ENCODE results near the gene HSPB9. TPM values are rescaled to one million over a fixed set of nuclear protein-coding genes. Genes with fewer than 3 reads are reported as not detected.

The HSPB9 gene
- total and polyA plus RNA-seq, 2 donors (not counting 3 experiments of a cell fraction or from before 2014, with no cell fraction given): not detected

GRCh38 chr17:42096360-42097111 is 26.1 kb upstream of the HSPB9 start:
- Histone ChIP-seq H3K27ac (ENCODE audit: insufficient read depth, low read depth, low read length) (no peak overlapping the region), H3K9ac (replicated peaks; ENCODE audit: extremely low read depth, insufficient read depth, low read length) (no peak overlapping the region), H3K9me1 (replicated peaks; ENCODE audit: control insufficient read depth, extremely low read depth, insufficient read depth, low read length) (no peaks in the 10 kb centered on the region), H3K36me3 (ENCODE audit: control insufficient read depth in 2 of 2, extremely low read depth in 1 of 2, insufficient read depth in 2 of 2, low read length in 2 of 2) (no peaks in the 10 kb centered on the region), H3K4me1 (ENCODE audit: control insufficient read depth, extremely low read depth, insufficient read depth, low read length) (peaks cover 3% of the 10 kb centered on the region), H4K20me1 (replicated peaks; ENCODE audit: control insufficient read depth, extremely low read depth, insufficient read depth, low read length) (no peaks in the 10 kb centered on the region), H3K79me2 (ENCODE audit: control insufficient read depth, insufficient read depth, low read length) (no peaks in the 10 kb centered on the region), H3K4me2 (ENCODE audit: insufficient read depth, low read length) (no peak overlapping the region), H3K9me3 (replicated peaks; ENCODE audit: control insufficient read depth, insufficient read depth, low read length) (no peaks in the 10 kb centered on the region), H3K27me3 (ENCODE audit: control insufficient read depth in 2 of 2, insufficient read depth in 2 of 2, low read length in 2 of 2) (peaks cover 14 to 20% of the 10 kb centered on the region in 2 experiments), H2AFZ (ENCODE audit: low read depth, low read length) (no peak overlapping the region), H3K4me3 (replicated peaks in 1 of 3; ENCODE audit: insufficient read depth in 1 of 3, low read depth in 1 of 3, low read length in 3 of 3) (no peak overlapping the region)
- CTCF ChIA-PET: interaction anchor here (0.8 to 2.3 kb wide), 6 partner anchors 16 to 77 kb away, joined by 3 to 8 read pairs (median 4); partner anchors contain the start of genes DHX58 and NKIRAS2
- intact Hi-C loops (cut with micrococcal nuclease): no loop called here
- no peak for FAIRE-seq
- no TSS peak for BruUV-seq (replicated peaks)
- POLR2A ChIA-PET: interaction anchor here (0.5 kb wide), 1 partner anchor 12 kb away, joined by 3 read pairs; no protein-coding TSS in a partner anchor
- DNase-seq (ENCODE audit: low read depth, low spot score): no peak
- no peak for TF ChIP-seq MAX (IDR thresholded peaks at IDR 0.05; ENCODE audit: insufficient read depth, insufficient read length)
- TF ChIP-seq GATA2 (IDR thresholded peaks at IDR 0.05; ENCODE audit: insufficient read depth, insufficient read length, low read depth, low read length): no peak
- TF ChIP-seq MYC (IDR thresholded peaks at IDR 0.05; ENCODE audit: low read depth, low read length): no peak
- no peak for TF ChIP-seq POLR2A (IDR thresholded peaks at IDR 0.05; ENCODE audit: low read depth, low read length)
- no peak for TF ChIP-seq POLR2AphosphoS5 (IDR thresholded peaks at IDR 0.05; ENCODE audit: insufficient read depth, low read depth, low read length)
- TF ChIP-seq CTCF (IDR thresholded peaks at IDR 0.05; ENCODE audit: extremely low read depth in 1 of 2, insufficient read depth in 1 of 2, low read depth in 1 of 2, low read length in 2 of 2): no peak
- no peak for TF ChIP-seq FOS (IDR thresholded peaks at IDR 0.05; ENCODE audit: borderline replicate concordance, insufficient read depth, low read length)
- no peak for TF ChIP-seq EZH2 (IDR thresholded peaks at IDR 0.05; ENCODE audit: borderline replicate concordance, low read depth, low read length, severe bottlenecking)
- TF ChIP-seq JUN (IDR thresholded peaks at IDR 0.05; ENCODE audit: borderline replicate concordance, insufficient read depth, insufficient read length, low read depth): no peak
- dilution Hi-C loops (cut with MboI; ENCODE audit: extremely low pct_ligation_motif_present, low sequenced_read_pairs): no loop called here
